NK-92 treated with Interleukin-12 subunit alpha and Interleukin-12 subunit beta, amount 100 ng/mL, for 24 hours (cell line): ENCODE measurements around the gene NTN5.
A peak's percentile ranks its signal among the peaks of the same experiment; 100 is the strongest.
"Not testable (repeated sequence)": the region's sequence is repeated elsewhere in the genome, so short reads cannot be mapped to it uniquely, and the experiment has no call there.

Experiments
- DNase-seq: peaks from one replicate; lab custom pipeline; 2025; lab: John Stamatoyannopoulos, UW

Gene NTN5

GRCh38 chr19:48644839-48645619 is 27.8 kb downstream of the NTN5 start:
- no peak for DNase-seq

GRCh38 chr19:48644355-48644754 is 28.5 kb downstream of the NTN5 start:
- DNase-seq = no peak

GRCh38 chr19:48642862-48643261 is 30.0 kb downstream of the NTN5 start:
- DNase-seq = no peak

GRCh38 chr19:48641850-48642249 is 31.0 kb downstream of the NTN5 start:
- DNase-seq = no peak

GRCh38 chr19:48639483-48640375 is 33.1 kb downstream of the NTN5 start:
- DNase-seq = no peak

- DNase-seq = no peak
These were observed 33.9 kb downstream of the NTN5 start for GRCh38 chr19:48638831-48639381.

- DNase-seq = peak; percentile 57
These were observed 34.6 kb downstream of the NTN5 start for GRCh38 chr19:48637948-48638830.

- DNase-seq = peak; percentile 92
These were observed 35.3 kb downstream of the NTN5 start for GRCh38 chr19:48637449-48637947.

- no peak for DNase-seq
These were observed 35.9 kb downstream of the NTN5 start, which contains the start of gene DBP for GRCh38 chr19:48636859-48637448. Gene DBP (minus strand): TSS chr19:48637379. CDS start chr19:48636994, 385 bp downstream.

GRCh38 chr19:48635966-48636858 is 36.6 kb downstream of the NTN5 start:
- no peak for DNase-seq

- peak; percentile 41 for DNase-seq
These were observed 37.4 kb downstream of the NTN5 start for GRCh38 chr19:48635263-48635965.

GRCh38 chr19:48634424-48635262 is 38.2 kb downstream of the NTN5 start:
- DNase-seq = peak; percentile 77

- DNase-seq = no peak
These were observed 38.8 kb downstream of the NTN5 start for GRCh38 chr19:48634036-48634342.

- no peak for DNase-seq
These were observed 39.4 kb downstream of the NTN5 start for GRCh38 chr19:48633148-48634035.

GRCh38 chr19:48632692-48633147 is 40.1 kb downstream of the NTN5 start:
- no peak for DNase-seq

GRCh38 chr19:48632286-48632685 is 40.5 kb downstream of the NTN5 start:
- not testable (repeated sequence) for DNase-seq

- no peak for DNase-seq
These were observed 41.6 kb downstream of the NTN5 start for GRCh38 chr19:48631225-48631624.
